ENCODE results near the gene C1QL1.

The C1QL1 gene

DNA sequence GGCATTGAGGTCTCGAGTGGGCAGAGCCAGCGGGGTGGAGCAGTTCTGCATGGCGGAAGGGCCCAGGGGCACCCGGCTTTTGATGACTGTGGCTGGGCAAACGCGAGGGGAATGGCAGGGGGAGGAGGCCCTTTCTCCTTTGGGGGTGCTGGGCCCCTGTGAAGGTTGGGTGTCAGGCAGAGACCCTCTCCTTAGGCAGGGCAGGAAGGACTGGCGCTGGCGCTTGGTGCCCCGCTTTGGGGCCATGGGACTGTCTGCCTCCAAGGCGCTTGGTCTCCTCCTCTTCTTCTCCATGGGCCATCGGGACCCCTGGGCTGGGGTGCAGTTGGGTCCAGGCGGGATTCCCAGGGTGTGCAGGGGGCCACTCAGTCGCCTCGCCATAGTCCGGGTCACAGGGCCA lies 40.0 kb downstream of the C1QL1 start:
- TF ChIP-seq, protein P1, sequence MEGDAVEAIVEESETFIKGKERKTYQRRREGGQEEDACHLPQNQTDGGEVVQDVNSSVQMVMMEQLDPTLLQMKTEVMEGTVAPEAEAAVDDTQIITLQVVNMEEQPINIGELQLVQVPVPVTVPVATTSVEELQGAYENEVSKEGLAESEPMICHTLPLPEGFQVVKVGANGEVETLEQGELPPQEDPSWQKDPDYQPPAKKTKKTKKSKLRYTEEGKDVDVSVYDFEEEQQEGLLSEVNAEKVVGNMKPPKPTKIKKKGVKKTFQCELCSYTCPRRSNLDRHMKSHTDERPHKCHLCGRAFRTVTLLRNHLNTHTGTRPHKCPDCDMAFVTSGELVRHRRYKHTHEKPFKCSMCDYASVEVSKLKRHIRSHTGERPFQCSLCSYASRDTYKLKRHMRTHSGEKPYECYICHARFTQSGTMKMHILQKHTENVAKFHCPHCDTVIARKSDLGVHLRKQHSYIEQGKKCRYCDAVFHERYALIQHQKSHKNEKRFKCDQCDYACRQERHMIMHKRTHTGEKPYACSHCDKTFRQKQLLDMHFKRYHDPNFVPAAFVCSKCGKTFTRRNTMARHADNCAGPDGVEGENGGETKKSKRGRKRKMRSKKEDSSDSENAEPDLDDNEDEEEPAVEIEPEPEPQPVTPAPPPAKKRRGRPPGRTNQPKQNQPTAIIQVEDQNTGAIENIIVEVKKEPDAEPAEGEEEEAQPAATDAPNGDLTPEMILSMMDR (IDR thresholded peaks at IDR 0.05; ENCODE audit: low read depth, low read length, missing control alignments): no peak
- no peak for DNase-seq (ENCODE audit: low read depth)
- in situ Hi-C loops (cut with HindIII; ENCODE audit: low sequenced_read_pairs): no loop called here
- H3K4me3 ChIP-seq (ENCODE audit: low read depth, low read length): no peak overlapping the region

DNA sequence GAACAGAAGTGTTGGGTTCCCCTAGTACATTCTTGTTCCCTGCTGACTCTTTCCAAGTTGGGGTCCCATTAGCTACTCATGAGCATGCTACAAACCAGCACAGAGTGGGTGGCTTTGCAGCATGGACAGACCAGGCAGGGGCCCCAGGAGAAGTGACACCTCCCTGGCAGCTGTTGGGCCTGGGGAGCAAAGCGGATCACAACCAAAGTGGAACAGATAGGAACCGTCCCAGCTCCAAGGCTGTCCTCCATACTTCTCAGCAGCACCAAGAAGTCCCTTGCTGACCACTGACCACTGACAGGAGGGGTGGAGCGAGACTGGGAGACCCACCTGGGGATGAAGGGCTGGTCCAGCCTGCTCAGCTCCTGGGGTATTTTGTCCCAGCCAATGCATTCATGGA lies 40.4 kb downstream of the C1QL1 start:
- TF ChIP-seq, protein P1 (IDR thresholded peaks at IDR 0.05; ENCODE audit: low read depth, low read length, missing control alignments): no peak
- H3K4me3 ChIP-seq (ENCODE audit: low read depth, low read length): no peak overlapping the region
- DNase-seq (ENCODE audit: low read depth): no peak
- in situ Hi-C loops (cut with HindIII; ENCODE audit: low sequenced_read_pairs): no loop called here

DNA sequence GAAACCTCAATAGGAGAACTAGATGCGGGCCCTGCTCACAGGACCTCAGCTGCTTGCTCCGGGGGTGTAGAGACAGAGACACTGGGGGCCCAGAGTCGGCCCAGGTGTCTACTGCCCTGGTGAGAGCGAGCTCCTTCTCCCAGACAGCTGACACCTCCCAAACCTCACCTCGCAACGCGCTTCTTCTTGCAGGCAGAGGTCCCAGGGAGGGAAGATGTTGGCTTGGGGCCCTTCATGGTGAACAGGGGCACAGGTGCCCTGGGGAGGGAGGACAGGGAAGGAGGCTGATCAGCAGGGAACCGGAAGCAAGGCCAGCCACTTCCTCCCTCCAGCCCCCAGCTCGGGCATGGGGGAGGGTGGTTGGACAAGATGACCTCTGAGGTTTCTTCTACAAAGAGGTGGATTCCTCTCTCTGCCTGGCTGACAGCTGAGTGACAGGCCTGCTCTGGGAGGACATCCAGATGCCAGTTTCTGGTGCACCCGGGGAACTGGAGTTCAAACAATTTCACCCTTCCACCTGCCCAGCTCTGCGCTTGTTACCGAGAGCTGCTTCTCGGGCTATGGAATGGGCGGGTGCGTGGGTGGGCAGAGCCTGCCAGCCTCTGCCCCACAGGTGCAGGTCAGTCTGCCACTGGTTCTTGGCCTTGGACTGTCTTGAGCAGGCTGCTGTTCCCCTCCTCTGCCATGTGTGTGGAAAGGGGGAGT lies 41.1 kb downstream of the C1QL1 start:
- H3K4me3 ChIP-seq (ENCODE audit: low read depth, low read length): no peak overlapping the region
- in situ Hi-C loops (cut with HindIII; ENCODE audit: low sequenced_read_pairs): no loop called here
- DNase-seq (ENCODE audit: low read depth): no peak
- TF ChIP-seq, protein P1 (IDR thresholded peaks at IDR 0.05; ENCODE audit: low read depth, low read length, missing control alignments): no peak

DNA sequence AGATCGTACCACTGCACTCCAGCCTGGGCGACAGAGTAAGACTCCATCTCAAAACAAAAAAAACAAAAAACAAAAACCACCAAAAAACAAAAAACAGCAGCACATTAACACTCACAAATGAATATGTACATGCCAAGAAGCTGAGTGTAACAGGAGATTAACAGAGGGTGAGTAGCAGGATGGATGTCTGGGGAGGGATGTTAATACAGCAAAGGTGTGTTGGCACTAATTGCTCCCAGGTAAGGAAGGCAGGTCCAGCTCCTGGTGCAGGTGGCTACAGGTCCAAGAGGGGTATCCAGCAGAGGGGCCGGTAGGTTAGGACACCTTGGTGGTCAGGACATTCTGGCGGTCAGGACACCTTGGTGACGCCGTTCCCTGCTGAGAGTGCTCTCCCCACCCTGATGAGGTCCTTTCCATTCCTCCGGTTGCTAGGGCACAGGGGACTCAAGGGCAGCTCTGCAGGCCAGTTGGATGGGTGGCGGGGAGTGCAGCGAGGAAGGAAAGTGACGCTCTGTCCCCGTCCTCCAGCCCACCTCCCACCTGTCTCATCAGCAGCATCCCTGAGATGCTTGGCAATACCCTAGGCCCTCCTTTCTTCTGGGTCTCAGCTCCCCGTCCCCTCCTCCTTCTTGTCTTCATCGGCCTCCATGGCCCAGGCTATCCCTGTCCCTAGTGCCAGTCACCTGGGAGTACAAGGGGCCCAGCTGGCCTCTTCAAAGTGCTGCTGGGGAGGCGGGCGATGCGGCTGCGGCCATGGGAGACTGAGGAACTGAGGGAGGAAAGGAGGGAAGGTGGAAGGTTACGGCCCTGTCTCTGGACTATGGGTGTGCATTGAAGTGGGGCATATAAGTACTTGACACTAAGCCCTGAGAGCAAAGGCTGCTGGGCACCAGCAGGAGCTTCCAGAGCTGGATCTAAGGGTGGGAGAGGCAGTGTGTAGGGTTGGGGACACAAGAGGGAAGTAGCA lies 42.1 kb downstream of the C1QL1 start:
- H3K4me3 ChIP-seq (ENCODE audit: low read depth, low read length): no peak overlapping the region
- no peak for DNase-seq (ENCODE audit: low read depth)
- in situ Hi-C loops (cut with HindIII; ENCODE audit: low sequenced_read_pairs): no loop called here
- TF ChIP-seq, protein P1 (IDR thresholded peaks at IDR 0.05; ENCODE audit: low read depth, low read length, missing control alignments): no peak

DNA sequence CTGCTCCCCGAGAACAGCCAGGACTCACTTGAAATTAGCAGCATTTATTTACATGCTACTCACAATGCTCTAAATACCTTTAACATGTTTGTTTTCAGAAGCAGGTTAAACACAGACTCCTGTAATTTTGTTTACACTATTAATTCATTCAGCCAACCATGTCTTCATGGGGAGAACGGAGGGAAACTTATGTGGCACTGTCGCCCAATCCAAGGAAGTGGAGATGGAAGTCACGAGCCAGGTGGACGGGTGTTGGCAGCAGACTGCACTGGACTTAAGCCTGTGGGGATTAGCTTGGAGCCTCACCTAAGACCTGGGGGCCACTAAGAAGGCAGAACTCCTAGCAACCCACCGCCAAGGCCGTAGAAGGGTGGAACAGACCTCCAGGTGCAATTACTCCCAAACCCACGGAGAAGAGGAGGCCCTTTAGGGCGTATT lies 44.0 kb downstream of the C1QL1 start:
- in situ Hi-C loops (cut with HindIII; ENCODE audit: low sequenced_read_pairs): no loop called here
- TF ChIP-seq, protein P1 (IDR thresholded peaks at IDR 0.05; ENCODE audit: low read depth, low read length, missing control alignments): no peak
- no peak for DNase-seq (ENCODE audit: low read depth)
- no peak overlapping the region for H3K4me3 ChIP-seq (ENCODE audit: low read depth, low read length)

DNA sequence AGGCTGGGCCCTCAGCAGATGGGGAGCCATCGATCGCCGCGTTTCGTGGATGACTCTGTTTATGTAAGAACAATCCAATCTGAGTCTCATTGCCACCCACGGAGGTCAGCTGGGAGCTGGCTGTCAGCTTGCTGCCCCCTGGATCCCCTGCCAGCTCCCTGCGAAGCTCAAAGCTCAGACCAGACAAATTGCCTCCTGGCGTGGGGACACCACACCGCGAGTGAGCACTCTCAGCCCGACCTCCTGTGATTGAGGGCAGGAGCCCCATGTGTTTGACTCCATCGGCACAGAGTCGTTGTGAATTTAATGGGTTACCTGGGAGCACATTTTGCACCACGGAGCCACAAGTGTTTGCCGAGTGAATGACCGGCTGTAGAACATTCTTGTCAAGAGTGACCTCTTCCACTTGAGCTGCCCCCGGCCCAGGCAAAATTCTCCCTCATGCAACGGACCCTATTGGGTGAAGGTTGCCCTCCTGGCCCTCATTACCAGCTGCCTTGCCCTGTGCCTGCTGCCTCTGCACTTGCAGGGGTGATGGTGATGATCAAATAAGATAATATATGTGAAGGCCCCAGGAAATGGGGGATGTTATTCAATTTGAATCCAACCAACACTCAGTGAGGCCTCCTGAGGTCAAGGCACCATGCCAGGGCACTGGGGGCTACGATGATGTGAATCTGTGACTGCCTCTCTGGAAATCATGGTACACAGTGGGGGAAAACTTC lies 45.2 kb downstream of the C1QL1 start:
- no peak for DNase-seq (ENCODE audit: low read depth)
- in situ Hi-C loops (cut with HindIII; ENCODE audit: low sequenced_read_pairs): no loop called here
- H3K4me3 ChIP-seq (ENCODE audit: low read depth, low read length): no peak overlapping the region
- TF ChIP-seq, protein P1 (IDR thresholded peaks at IDR 0.05; ENCODE audit: low read depth, low read length, missing control alignments): no peak

Data from astrocyte of the cerebellum (primary cell).